Thoracic aorta (tissue), 2 donors: ENCODE results near the gene TIFAB. TPM values are rescaled to one million over a fixed set of nuclear protein-coding genes. Genes with fewer than 3 reads are reported as not detected.

ENCODE experiments used
- ATAC-seq: fragments of 150-250 bp; one replicate; pipeline ENCODE4 v1.8.0; 2017; ENCODE audit warnings: low read depth; ENCODE audit not compliant: insufficient number of reproducible peaks, low FRiP score
- DNase-seq: peaks from one replicate; pipeline ENCODE4 v3.0.0-alpha.2; 2020; ENCODE audit warnings: low spot score
- H3K27ac ChIP-seq, 2 donors: fragments of 200-600 bp; sonication (generic); 1 replicate in 1 of 2; 2 replicates in 1 of 2; pipeline ENCODE4 v1.5.1; 2016; ENCODE audit warnings: mild to moderate bottlenecking in 2 of 2, moderate library complexity in 2 of 2
- H3K27me3 ChIP-seq: fragments of 200-600 bp; sonication (generic); replicated peaks from 2 replicates; pipeline ENCODE4 v1.6.0; 2016; ENCODE audit warnings: mild to moderate bottlenecking; ENCODE audit not compliant: insufficient read depth
- H3K36me3 ChIP-seq: fragments of 200-600 bp; sonication (generic); one replicate; pipeline ENCODE4 v1.5.1; 2016
- H3K4me1 ChIP-seq, 2 donors: fragments of 200-600 bp; sonication (generic); 1 replicate in 1 of 2; 2 replicates in 1 of 2; pipeline versions ENCODE4 v1.5.1 to v1.6.0; 2016; ENCODE audit warnings: low read depth in 2 of 2, mild to moderate bottlenecking in 1 of 2; ENCODE audit not compliant: control insufficient read depth in 1 of 2
- H3K4me3 ChIP-seq: fragments of 200-600 bp; sonication (generic); 2 replicates; pipeline ENCODE4 v1.5.1; 2016; ENCODE audit warnings: mild to moderate bottlenecking
- H3K9me3 ChIP-seq: fragments of 200-600 bp; sonication (generic); 2 replicates; pipeline ENCODE4 v1.5.1; 2016
- CTCF ChIP-seq: fragments of 200-600 bp; sonication (generic); IDR thresholded peaks from one replicate; pipeline ENCODE4 v1.5.1; 2019; ENCODE audit warnings: antibody characterized with exemption
- total RNA-seq, 2 donors: library from RNA; depleted of rRNA; stranded (reverse); fragments of >200 nt; gene quantifications; one replicate each; pipeline versions ENCODE4 v1.1.0 to v1.2.3, GENCODE V29; 2016

Gene TIFAB
- total RNA-seq, 2 donors from 2014 or later, result not detected

GRCh38 chr5:135481909-135482311 lies 29.8 kb upstream of the TIFAB start:
- DNase-seq, result no peak
- no peaks in the 10 kb centered on the region for H3K27me3 ChIP-seq
- H3K27ac ChIP-seq, result no peak overlapping the region

GRCh38 chr5:135481387-135481786 lies 29.2 kb upstream of the TIFAB start:
- ATAC-seq (no peak), DNase-seq (no peak)
- Histone ChIP-seq H3K36me3 (no peaks in the 10 kb centered on the region), H3K4me3 (no peak overlapping the region), H3K9me3 (no peaks in the 10 kb centered on the region), H3K4me1 (no peaks in the 10 kb centered on the region), H3K27me3 (no peaks in the 10 kb centered on the region), H3K27ac (no peak overlapping the region)
- no peak for TF ChIP-seq CTCF

More at GRCh38 chr5:135481909-135482311, 29.8 kb upstream of the TIFAB start:
- no peak for ATAC-seq
- no peak for TF ChIP-seq CTCF
- H3K36me3 ChIP-seq, result no peaks in the 10 kb centered on the region
- H3K9me3 ChIP-seq, result no peaks in the 10 kb centered on the region
- H3K4me3 ChIP-seq, result no peak overlapping the region
- no peaks in the 10 kb centered on the region for H3K4me1 ChIP-seq

- H3K9me3 ChIP-seq, result no peaks in the 10 kb centered on the region
- no peaks in the 10 kb centered on the region for H3K4me1 ChIP-seq
- no peak overlapping the region for H3K4me3 ChIP-seq
- ATAC-seq (no peak), DNase-seq (no peak)
- no peaks in the 10 kb centered on the region for H3K36me3 ChIP-seq
- H3K27me3 ChIP-seq, result no peaks in the 10 kb centered on the region
- no peak overlapping the region for H3K27ac ChIP-seq
- no peak for TF ChIP-seq CTCF
Observed at GRCh38 chr5:135480511-135480910, 28.4 kb upstream of the TIFAB start.

- no peaks in the 10 kb centered on the region for H3K9me3 ChIP-seq
- H3K27ac ChIP-seq, result no peak overlapping the region
- no peak for DNase-seq
- no peaks in the 10 kb centered on the region for H3K4me1 ChIP-seq
- no peak overlapping the region for H3K4me3 ChIP-seq
- H3K36me3 ChIP-seq, result no peaks in the 10 kb centered on the region
- no peaks in the 10 kb centered on the region for H3K27me3 ChIP-seq
- no peak for ATAC-seq
- no peak for TF ChIP-seq CTCF
Observed at GRCh38 chr5:135478938-135479337, 26.8 kb upstream of the TIFAB start.

- Histone ChIP-seq H3K27me3 (no peaks in the 10 kb centered on the region), H3K27ac (no peak overlapping the region)
Observed at GRCh38 chr5:135477613-135478066, 25.5 kb upstream of the TIFAB start.

More at GRCh38 chr5:135477613-135478066, 25.5 kb upstream of the TIFAB start:
- TF ChIP-seq CTCF, result no peak
- Histone ChIP-seq H3K36me3 (no peaks in the 10 kb centered on the region), H3K9me3 (no peaks in the 10 kb centered on the region), H3K4me1 (no peaks in the 10 kb centered on the region), H3K4me3 (no peak overlapping the region)
- DNase-seq (no peak), ATAC-seq (no peak)
